Measurements from ENCODE around the gene SLC4A1.

GRCh38 chr17:44221084-44221861 lies 46.7 kb downstream of the SLC4A1 start:
- TF ChIP-seq EZH2 (IDR thresholded peaks at IDR 0.05; ENCODE audit: low read length, unreplicated experiment) (no peak), CTCF (conservative IDR thresholded peaks at IDR 0.05; ENCODE audit: low read depth, low read length) (no peak), EZH2phosphoT487 (IDR thresholded peaks at IDR 0.05; ENCODE audit: borderline replicate concordance, low read length) (no peak)

Data from PC-3 (cell line).